BLaER1 treated with 17β-estradiol and CSF1 and Interleukin-3, amounts not matched to agents 10 nM and 100 nM (cell line): ENCODE data around the gene ADRA1B.
"Not testable (repeated sequence)": the region's sequence is repeated elsewhere in the genome, so short reads cannot be mapped to it uniquely, and the experiment has no call there.

Source experiments
- H3K27ac ChIP-seq, 11 experiments: shearing (Covaris generic); formaldehyde crosslinking; 2 replicates each; pipeline ENCODE4 v1.8.1; 2022
- H3K27me3 ChIP-seq, 11 experiments: shearing (Covaris generic); formaldehyde crosslinking; 2 replicates each; pipeline ENCODE4 v1.8.1; 2022
- H3K36me3 ChIP-seq, 11 experiments: shearing (Covaris generic); formaldehyde crosslinking; 2 replicates each; pipeline ENCODE4 v1.8.1; 2022
- H3K4me1 ChIP-seq, 10 experiments: shearing (Covaris generic); formaldehyde crosslinking; 2 replicates each; pipeline ENCODE4 v1.8.1; 2022
- H3K4me2 ChIP-seq, 11 experiments: shearing (Covaris generic); formaldehyde crosslinking; 2 replicates each; pipeline ENCODE4 v1.8.1; 2022
- H3K4me3 ChIP-seq, 10 experiments: shearing (Covaris generic); formaldehyde crosslinking; 2 replicates each; pipeline ENCODE4 v1.8.1; 2022
- H3K9ac ChIP-seq, 11 experiments: shearing (Covaris generic); formaldehyde crosslinking; 2 replicates each; pipeline ENCODE4 v1.8.1; 2022
- H3K9me3 ChIP-seq, 11 experiments: shearing (Covaris generic); formaldehyde crosslinking; replicated peaks in 1 of 11; 2 replicates each; pipeline ENCODE4 v1.8.1; 2022
- H4K20me1 ChIP-seq, 11 experiments: shearing (Covaris generic); formaldehyde crosslinking; 2 replicates each; pipeline ENCODE4 v1.8.1; 2022
- Cebpa-rat ChIP-seq, 11 experiments: shearing (Covaris generic); IDR thresholded peaks; 2 replicates each; pipeline ENCODE4 v1.8.1; 2022

The ADRA1B gene

DNA sequence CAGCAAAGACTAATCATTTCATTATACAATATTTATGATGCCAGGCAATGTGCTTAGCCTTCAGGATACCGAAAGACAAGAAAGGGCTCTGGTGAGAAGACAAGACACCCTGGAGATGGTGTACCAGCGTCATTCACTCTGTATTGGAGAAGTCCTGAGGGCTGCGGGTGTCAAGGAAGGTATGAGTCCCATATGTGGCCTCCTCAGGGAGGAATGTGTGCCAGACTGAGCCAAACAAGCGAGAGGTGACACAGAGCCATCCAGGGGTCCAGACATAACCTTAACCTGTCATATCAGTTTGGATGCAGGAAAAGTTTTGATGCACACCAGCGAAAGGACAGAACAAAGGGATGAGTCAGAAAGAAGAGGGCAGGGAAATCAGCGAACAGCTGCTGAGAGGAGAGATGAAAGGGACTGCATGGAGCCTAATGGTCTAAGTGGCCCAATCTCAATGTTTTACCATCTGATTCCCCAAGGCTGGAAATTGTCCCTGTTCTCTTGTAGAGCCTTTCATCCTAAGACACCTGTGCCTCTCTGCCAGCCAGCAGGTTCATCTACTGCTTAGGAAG is 38.9 kb downstream of the ADRA1B start:
- H3K9me3 ChIP-seq: no peaks in the 10 kb centered on the region
- H3K36me3 ChIP-seq: no peaks in the 10 kb centered on the region
- H3K9ac ChIP-seq: no peak overlapping the region
- no peaks in the 10 kb centered on the region for H3K27me3 ChIP-seq
- H3K27ac ChIP-seq: no peak overlapping the region
- no peak for TF ChIP-seq Cebpa-rat (IDR thresholded peaks at IDR 0.05)
- H3K4me1 ChIP-seq: no peaks in the 10 kb centered on the region
- H3K4me2 ChIP-seq: no peak overlapping the region
- H4K20me1 ChIP-seq: no peaks in the 10 kb centered on the region
- no peak overlapping the region for H3K4me3 ChIP-seq

DNA sequence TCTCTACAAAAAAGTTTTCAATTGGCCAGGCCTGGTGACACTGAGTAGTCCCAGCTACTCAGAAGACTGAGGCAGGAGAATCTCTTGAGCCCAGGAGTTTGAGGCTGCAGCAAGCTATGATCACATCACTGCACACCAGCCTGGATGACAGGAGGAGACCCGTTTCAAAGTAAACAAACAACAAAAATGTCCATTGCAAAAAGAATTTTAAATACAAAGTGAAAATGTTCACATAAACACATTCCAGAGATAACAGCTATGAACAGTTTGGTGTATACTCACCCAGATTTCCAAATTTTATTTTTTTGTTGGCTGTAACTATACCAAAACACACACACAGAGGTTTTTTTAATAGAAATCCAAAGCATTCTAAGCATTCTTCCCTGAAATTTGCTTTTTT is 39.8 kb downstream of the ADRA1B start:
- Histone ChIP-seq H3K36me3 (no peaks in the 10 kb centered on the region), H3K4me1 (no peaks in the 10 kb centered on the region)
- TF ChIP-seq Cebpa-rat (IDR thresholded peaks at IDR 0.05): no peak

DNA sequence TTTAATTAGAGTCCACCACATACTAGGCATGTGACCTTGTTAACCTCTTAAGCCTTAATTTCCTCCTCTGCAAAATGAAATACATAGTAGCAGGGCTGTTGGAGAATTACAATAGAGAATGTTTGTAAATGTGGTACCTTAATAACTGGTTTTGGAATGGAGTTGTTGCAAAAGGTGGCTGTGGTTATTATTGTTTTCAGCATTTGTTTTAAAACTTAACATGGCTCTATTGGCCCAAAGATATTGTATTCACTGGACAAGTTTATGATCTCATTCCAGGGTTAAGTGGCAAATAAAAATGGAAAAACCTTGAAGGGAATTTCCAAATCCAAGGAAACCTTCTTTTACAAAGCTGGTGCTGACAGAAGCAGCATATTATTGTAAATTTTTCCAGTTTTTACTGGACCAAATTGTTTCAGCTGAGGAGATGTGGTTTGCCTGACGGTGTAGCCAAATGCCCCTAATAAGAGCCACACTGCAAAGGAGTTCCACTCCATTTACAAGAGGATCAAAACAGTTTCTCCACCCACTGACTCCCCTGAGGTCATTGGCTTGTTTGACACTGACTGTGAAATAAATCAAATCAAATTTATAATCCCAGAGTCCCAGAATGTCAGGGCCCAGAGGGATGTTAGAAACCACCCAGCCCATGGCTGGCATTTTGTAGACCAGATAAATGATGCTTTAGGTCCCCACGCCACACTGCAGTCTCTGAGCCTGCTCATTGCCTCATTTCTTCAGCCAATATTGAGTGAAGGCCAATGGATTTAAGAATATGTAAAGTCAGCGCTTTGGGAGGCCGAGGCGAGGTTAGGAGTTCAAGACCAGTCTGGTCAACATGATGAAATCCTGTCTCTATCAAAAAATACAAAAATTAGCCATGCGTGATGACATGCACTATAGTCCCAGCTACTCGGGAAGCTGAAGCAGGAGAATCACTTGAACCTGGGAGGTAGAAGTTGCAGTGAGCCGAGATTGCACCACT is 45.2 kb downstream of the ADRA1B start:
- Histone ChIP-seq H3K4me1 (peaks cover 0 to 4% (median 0%) of the 10 kb centered on the region in 10 experiments; a peak in 1 of 20 replicates), H3K27ac (no peak overlapping the region), H3K4me3 (no peak overlapping the region), H3K9ac (no peak overlapping the region), H3K9me3 (no peaks in the 10 kb centered on the region), H3K27me3 (no peaks in the 10 kb centered on the region), H3K4me2 (no peak overlapping the region), H3K36me3 (no peaks in the 10 kb centered on the region), H4K20me1 (no peaks in the 10 kb centered on the region)
- TF ChIP-seq Cebpa-rat (IDR thresholded peaks at IDR 0.05): no peak

More for the DNA sequence above, 39.8 kb downstream of the ADRA1B start:
- H3K9ac ChIP-seq: no peak overlapping the region
- no peak overlapping the region for H3K4me3 ChIP-seq
- H3K9me3 ChIP-seq: no peaks in the 10 kb centered on the region
- no peaks in the 10 kb centered on the region for H4K20me1 ChIP-seq
- no peaks in the 10 kb centered on the region for H3K27me3 ChIP-seq
- H3K4me2 ChIP-seq: no peak overlapping the region
- no peak overlapping the region for H3K27ac ChIP-seq

DNA sequence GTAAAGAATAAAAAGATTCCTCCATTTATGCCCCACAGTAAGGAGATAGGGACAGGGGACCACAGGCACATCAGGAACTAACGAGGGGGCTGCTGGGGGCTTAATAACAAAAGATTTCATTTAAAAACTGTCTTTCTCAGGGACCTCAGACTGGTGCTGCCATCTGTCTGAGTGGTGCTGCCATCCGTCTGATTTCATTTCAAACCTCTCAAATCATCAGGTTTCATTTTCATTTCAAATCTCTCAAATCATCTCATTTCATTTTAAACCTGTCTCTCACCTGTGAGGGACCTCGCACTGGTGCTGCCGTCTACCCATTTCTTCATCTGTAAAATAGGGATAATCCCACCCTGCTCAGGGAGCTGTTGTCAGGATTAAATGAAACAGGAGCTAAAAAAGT is 45.9 kb downstream of the ADRA1B start:
- no peak overlapping the region for H3K9ac ChIP-seq
- H3K36me3 ChIP-seq: no peaks in the 10 kb centered on the region
- no peak overlapping the region for H3K27ac ChIP-seq
- peaks cover 0 to 4% (median 0%) of the 10 kb centered on the region in 10 experiments; a peak in 1 of 20 replicates for H3K4me1 ChIP-seq
- H4K20me1 ChIP-seq: no peaks in the 10 kb centered on the region
- H3K27me3 ChIP-seq: no peaks in the 10 kb centered on the region
- no peak for TF ChIP-seq Cebpa-rat (IDR thresholded peaks at IDR 0.05)
- no peaks in the 10 kb centered on the region for H3K9me3 ChIP-seq
- H3K4me3 ChIP-seq: no peak overlapping the region
- H3K4me2 ChIP-seq: no peak overlapping the region

DNA sequence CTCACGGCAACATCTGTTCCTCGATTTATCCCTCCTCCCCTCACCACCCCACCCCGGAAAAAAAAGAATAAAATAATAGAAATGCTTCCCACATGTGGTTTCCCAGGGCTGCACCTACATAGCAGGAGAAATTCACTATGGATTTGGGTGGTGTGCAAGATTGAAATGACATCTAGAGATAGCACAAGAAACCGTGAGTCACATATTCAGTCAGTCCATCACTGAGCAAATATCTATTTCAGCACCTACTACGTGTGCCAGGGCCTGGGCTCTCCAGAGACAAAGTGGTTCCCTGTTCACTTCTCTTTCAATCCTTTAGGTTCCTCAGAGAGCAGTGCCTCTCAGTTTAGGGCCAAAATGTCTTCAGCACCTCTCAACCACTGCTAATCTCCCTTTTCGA is 47.7 kb downstream of the ADRA1B start:
- peaks cover 0 to 4% (median 0%) of the 10 kb centered on the region in 10 experiments; a peak in 1 of 20 replicates for H3K4me1 ChIP-seq
- no peaks in the 10 kb centered on the region for H4K20me1 ChIP-seq
- no peak for TF ChIP-seq Cebpa-rat (IDR thresholded peaks at IDR 0.05)
- no peak overlapping the region for H3K4me2 ChIP-seq
- H3K36me3 ChIP-seq: no peaks in the 10 kb centered on the region
- H3K9ac ChIP-seq: no peak overlapping the region
- peaks cover 0 to 4% (median under 1%) of the 10 kb centered on the region in 11 experiments; a peak in 6 of 22 replicates for H3K27me3 ChIP-seq
- no peaks in the 10 kb centered on the region for H3K9me3 ChIP-seq
- no peak overlapping the region for H3K27ac ChIP-seq
- no peak overlapping the region for H3K4me3 ChIP-seq

DNA sequence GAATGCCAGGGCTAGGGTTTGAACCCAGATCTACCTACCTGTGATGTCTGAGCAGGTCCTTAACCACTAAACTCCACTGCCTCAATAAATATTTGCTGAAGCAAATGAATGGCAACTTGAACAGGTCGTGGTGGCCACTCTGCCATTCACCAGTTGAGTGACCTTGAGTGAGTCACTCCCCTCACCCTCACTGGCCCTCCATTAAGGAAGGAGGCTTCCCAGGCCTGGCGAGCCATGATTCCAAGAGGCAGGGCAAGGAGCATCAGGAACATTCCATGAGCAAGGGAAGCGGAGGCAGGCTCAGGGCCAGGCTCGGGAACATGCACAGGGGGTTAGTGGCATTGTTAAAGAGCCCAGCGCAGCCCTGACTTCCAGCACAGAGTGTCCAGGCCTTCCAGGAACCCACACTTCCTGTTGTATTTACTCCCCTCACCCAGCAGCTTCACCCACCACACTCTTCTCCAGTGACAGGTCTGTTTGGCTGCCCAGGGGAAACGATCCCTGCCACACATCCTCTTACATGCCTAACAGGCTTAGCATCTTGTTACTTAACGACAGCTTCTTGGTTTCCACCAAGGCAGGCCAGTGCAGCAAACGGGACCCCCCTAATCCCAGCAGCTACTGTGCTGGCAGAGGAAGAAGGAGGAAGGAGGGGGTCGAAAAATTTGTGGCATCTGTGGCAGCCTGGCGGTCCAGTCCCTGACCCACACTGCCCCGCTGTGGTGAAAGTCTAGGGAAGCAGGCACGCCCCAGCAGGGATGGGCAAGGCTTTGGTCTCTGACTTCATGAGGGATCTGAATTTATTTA is 49.0 kb downstream of the ADRA1B start:
- H3K4me3 ChIP-seq: no peak overlapping the region
- TF ChIP-seq Cebpa-rat (IDR thresholded peaks at IDR 0.05): no peak

DNA sequence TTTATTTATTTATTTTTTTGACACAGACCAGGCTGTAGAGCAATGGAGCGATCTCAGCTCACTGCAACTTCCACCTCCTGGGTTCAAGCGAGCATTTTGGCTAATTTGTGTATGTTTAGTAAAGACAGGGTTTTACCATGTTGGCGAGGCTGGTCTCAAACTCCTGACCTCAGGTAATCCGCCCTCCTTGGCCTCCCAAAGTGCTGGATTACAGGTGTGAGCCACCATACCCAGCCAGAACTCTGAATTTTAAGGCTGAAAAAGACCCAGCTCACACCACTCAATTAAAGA is 49.5 kb downstream of the ADRA1B start:
- H3K4me2 ChIP-seq, H3K4me1 ChIP-seq, H3K27ac ChIP-seq, H3K36me3 ChIP-seq, H3K9me3 ChIP-seq, H3K4me3 ChIP-seq, H4K20me1 ChIP-seq, H3K9ac ChIP-seq: not testable (repeated sequence)
- peaks cover 9 to 22% (median 16%) of the 10 kb centered on the region in 11 experiments for H3K27me3 ChIP-seq

More for the DNA sequence above, 49.0 kb downstream of the ADRA1B start:
- peaks cover 0 to 4% (median 0%) of the 10 kb centered on the region in 10 experiments; a peak in 1 of 20 replicates for H3K4me1 ChIP-seq
- no peaks in the 10 kb centered on the region for H3K36me3 ChIP-seq
- H3K27ac ChIP-seq: no peak overlapping the region
- H3K27me3 ChIP-seq: peaks cover 3 to 16% (median 11%) of the 10 kb centered on the region in 11 experiments; a peak in 21 of 22 replicates
- H3K9ac ChIP-seq: no peak overlapping the region
- H4K20me1 ChIP-seq: no peaks in the 10 kb centered on the region
- H3K9me3 ChIP-seq: no peaks in the 10 kb centered on the region
- H3K4me2 ChIP-seq: peak overlapping the region in 2 of 11 experiments; percentile 21 to 22; a peak in 1 of 22 replicates

DNA sequence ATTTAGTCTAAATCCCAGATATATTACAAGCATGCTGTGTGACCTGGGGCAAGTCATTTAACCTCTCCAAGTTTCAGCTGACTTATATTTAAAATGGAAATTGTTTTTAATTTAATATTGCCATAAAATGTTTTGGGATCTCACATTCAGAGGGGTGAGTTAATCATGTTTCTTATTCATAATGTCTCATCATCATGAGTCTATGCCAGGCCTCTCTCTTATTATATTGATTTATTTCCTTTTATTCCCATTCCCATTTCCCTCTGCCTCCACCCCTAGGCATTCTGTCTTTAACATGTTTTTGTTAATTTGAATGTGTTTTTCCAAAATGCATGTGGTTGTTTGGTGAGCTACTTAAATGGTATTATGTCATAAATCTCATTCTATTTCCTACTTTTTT is 53.7 kb downstream of the ADRA1B start:
- no peak for TF ChIP-seq Cebpa-rat (IDR thresholded peaks at IDR 0.05)
- no peak overlapping the region for H3K27ac ChIP-seq
- peaks cover 0 to 16% (median 8%) of the 10 kb centered on the region in 11 experiments; a peak in 5 of 22 replicates for H3K9me3 ChIP-seq
- H3K4me2 ChIP-seq: no peak overlapping the region
- no peak overlapping the region for H3K4me3 ChIP-seq
- peaks cover 0 to 4% (median 0%) of the 10 kb centered on the region in 10 experiments; a peak in 2 of 20 replicates for H3K4me1 ChIP-seq
- no peaks in the 10 kb centered on the region; a peak in 1 of 22 replicates for H4K20me1 ChIP-seq
- H3K9ac ChIP-seq: no peak overlapping the region
- H3K27me3 ChIP-seq: peaks cover 41 to 64% (median 56%) of the 10 kb centered on the region in 11 experiments
- no peaks in the 10 kb centered on the region for H3K36me3 ChIP-seq

DNA sequence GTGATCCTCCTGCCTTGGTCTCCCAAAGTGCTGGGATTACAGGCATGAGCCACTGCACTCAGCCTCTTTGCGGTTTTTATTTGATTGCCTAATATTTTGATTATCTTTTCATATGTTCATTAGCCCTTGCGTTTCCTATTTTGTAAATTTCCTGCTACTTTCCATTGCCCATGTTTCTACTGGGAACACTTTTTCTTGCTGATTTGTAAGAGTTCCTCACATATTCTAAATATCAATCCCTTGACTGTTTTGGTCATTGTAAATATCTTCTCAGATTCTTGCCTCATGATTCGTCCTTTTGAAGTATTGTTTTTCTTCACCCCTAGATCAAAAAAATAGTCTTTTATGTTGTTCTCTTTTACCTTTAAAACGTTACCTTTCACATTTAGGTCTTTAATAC is 54.8 kb downstream of the ADRA1B start:
- Histone ChIP-seq H3K4me3 (no peak overlapping the region), H3K4me1 (peaks cover 0 to 4% (median 0%) of the 10 kb centered on the region in 10 experiments; a peak in 1 of 20 replicates), H3K9ac (no peak overlapping the region), H3K4me2 (no peak overlapping the region), H3K9me3 (peaks cover 0 to 16% (median 8%) of the 10 kb centered on the region in 11 experiments; a peak in 5 of 22 replicates), H3K27ac (no peak overlapping the region), H3K36me3 (no peaks in the 10 kb centered on the region), H3K27me3 (peaks cover 41 to 65% (median 57%) of the 10 kb centered on the region in 11 experiments), H4K20me1 (no peaks in the 10 kb centered on the region; a peak in 1 of 22 replicates)
- no peak for TF ChIP-seq Cebpa-rat (IDR thresholded peaks at IDR 0.05)
